Activated CD4-positive, alpha-beta T cell treated with anti-CD3 and anti-CD28 coated beads for 48 hours (primary cell): Measurements from ENCODE around the gene CCDC169.
"Not testable (repeated sequence)": the region's sequence is repeated elsewhere in the genome, so short reads cannot be mapped to it uniquely, and the experiment has no call there.

Experiments
- DNase-seq: peaks from one replicate; pipeline ENCODE4 v3.0.0-alpha.2; 2020

CCDC169 gene

DNA sequence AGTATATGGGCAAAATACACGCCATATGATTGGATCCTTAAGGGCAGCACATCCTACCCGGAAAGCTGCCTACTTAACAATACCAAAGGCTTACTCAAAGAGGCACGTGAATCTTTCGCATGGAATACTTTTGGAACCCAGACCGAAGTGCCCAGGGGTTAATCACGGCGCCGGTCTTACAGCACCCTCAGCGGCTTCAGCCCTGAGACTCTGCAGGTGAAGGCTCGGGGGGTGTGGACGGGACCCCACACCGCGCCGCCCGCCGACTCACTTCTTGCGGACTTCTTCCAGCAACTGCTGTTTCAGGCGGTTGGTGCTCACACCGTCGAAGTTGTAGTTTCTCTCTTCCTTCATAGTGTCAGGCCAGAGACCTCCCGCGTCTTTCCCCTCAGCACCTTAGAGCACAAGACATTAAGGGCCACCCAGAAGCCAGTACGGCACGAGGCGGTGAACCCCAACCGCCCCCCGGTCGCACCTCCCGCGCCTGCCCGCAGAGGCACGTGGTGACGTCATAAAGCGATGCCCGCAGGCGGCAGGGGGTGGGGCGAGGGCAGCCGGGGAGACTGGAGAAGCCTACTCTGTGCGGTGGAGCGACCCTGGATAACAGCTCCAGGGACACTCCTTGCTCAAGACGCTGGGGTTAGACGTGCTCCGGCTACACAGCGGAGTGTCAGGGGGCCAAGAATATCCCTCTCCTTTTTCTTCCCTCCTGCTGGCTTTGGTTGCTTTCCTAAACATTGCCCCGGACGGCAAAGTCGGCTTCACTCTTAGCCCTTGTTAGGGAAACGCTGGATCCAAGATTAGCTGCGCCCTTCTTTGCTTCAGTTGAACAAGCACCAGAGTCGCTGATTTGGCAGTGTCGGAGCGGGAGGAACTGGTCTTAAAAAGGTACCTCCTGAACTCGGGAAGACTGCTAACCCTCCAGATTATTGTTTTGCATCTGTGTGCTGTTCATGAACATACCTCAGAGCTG lies at the start of gene CCDC169:
Gene CCDC169 (minus strand): TSS at position 449 of the 973 bp plus-strand sequence. CDS start 95 bp downstream, at position 354.
- peak; percentile 72 for DNase-seq

DNA sequence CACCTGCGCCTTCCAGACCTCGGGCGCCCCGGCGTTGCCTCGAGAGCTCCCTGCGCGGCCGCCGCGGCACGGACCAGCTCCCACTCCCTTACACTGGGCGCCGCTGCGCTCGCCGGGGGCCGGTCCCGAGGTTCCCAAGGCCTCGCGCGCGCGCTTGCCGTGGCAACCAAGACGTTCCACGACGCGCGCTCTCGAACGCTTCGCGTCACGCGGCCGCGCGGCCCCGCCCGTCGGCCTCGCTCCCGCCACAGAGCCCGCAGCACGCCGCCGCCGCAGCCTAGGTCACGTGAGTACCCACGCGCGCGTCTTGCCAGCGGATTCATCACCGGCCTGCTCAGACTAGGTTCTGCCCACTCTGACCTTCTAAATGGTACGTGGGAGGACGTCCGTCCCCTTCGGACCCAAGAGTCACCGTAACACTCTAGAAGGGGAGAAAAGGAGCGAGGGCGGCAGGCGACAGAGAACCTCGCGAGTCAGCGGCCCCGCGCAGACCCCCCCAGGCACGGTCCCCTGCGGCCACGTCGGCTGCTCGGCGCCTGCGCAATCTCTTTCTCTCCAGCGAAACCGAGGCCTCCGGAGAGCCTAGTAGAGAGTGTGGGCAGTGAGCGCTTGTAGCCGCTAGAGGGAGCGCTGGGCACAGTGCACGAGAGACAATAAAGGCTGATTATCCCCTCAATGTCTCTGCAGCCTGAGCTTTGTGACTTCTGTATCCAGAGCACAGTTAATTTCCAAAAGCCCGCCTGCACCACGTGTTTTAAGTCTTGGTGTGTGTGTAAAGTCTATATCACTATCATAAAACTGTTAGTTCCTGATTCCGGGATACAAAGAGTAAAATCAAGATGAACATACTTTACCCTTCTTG lies 48.8 kb upstream of the CCDC169 start, which contains the start of gene SPART:
Gene SPART (minus strand): TSS at position 173 of the 862 bp plus-strand sequence. CDS start 10,564 bp downstream, outside the sequence.
- peak; percentile 90 for DNase-seq

DNA sequence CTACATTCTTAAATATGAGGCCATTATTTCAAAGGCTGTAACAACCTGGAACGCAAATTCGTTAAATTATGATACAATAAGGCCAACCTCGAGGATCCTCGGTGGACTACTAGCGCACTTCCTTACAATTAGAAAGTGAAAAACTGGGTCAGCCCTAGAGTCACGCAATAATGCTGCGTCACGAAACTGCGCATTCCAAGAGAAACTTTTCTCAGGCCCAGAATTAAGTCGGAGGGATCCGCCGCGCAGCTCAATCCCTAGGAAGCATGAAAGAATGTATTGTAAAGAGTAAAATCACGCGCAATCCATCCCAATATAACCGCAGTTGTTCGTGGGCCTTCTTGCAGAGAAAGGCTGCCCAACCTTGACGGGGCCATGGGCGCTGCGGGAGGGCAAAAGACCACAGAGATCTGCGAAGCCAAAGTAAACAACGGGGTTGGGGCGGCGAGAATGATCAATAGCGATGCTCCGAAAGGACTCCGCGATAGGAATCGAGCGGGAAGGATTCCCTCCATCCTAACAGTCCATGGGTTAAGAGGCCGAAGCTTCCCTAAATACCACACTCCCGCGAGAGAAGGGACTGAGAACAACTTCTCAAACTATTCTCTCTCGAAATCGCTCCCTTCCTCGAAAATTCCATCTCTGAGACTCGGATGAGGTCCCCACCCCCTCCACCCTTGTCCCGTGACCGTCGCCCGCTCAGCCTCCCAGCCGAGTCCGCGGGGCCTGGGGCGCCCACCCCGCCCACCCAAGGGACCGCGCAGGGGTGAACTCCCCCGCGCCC lies 48.0 kb upstream of the CCDC169 start:
- DNase-seq, result peak; percentile 40

GRCh38 chr13:36344886-36345437 lies 47.3 kb upstream of the CCDC169 start:
- peak; percentile 4 for DNase-seq

GRCh38 chr13:36344173-36344572 lies 46.6 kb upstream of the CCDC169 start:
- DNase-seq, result no peak

GRCh38 chr13:36343766-36344165 lies 46.2 kb upstream of the CCDC169 start:
- no peak for DNase-seq

DNA sequence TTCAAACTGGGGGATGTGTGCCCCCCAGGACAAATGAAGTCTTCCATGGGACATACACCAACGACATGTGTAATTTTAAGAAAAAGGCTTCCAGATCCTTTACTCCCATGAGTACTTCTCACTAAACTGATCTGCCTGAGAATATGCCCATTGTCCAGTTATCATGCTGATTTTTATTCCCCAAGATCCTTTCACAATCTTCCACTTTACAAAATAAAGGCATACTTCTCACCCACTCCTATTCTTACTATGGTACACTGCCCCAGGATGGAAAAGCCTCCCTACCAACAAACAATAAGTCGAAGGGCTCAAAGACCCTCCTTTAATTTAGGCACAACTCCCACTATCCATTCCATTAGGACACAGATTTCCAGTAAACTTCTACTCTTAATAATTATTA lies 45.1 kb upstream of the CCDC169 start:
- DNase-seq, result no peak

- no peak for DNase-seq
These were observed 44.1 kb upstream of the CCDC169 start for GRCh38 chr13:36341718-36342117.

GRCh38 chr13:36339600-36340155 lies 42.1 kb upstream of the CCDC169 start:
- no peak for DNase-seq

DNA sequence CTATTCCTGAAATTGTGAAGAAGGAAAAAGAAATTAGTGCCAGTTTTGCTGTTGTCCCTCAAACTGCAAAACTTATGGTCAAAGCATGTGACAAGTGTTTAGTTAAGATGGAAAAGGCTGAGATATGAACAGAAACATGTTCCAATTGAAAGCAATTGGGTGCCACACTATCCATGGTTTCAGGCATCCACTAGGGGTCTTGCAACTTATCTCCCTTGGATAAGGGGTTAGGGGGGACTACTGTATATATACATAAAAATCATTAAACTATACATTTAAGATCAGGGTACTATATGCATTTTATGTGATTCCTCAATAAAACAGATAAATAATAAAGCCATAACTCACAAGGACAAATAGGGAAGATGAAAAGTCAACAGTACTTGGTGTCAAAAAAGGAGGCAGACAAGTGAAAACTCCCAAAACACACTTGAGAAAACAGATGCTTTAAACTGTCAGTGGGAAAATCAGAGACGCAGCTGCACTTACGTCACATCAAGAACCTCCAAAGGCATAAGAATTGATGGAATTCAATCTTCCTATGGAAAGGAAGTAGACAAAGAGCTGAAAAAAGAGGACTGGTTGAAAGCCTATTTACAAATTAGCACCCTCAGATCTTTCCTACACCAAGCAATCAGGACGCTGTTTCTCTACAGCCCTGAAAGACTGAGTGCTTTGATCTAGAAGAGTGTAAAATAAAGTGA lies 40.5 kb upstream of the CCDC169 start:
- DNase-seq, result no peak

DNA sequence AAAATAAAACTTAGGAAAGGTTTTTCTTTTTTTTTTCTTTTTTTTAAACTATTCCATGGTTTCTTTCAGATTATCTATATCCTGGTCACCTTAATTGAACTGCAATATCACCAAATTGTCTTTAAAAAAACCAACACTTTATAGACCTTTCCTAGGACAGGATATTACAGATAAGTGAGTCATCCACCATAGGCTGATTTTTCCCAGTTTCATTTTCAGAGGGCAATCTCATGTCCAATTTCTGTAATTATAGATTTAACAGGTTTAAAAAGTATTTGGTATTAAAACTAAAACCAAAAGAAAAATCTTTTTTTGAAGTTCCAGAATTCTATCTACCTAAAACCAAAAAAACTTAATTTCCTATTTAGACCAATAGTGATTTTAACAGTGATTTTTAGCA lies 35.4 kb upstream of the CCDC169 start:
- no peak for DNase-seq

DNA sequence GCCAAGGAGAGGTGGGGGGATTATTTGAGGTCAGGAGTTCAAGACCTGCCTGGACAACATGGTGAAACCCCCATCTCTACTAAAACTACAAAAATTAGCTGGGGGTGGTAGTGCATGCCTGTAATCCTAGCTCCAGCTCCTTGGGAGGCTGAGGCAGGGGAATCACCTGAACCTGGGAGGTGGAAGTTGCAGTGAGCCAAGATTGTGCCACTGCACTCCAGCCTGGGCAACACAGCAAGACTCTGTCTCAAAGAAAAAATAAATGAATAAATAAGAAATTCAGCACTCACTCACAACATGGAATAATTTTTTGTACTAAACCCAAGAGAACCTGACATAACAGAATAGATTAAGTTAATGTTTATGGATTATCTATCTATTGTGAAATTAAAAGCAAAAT lies 34.6 kb upstream of the CCDC169 start:
- DNase-seq, result not testable (repeated sequence)

- no peak for DNase-seq
These were observed 33.7 kb upstream of the CCDC169 start for GRCh38 chr13:36331280-36331679.

- no peak for DNase-seq
These were observed 31.7 kb upstream of the CCDC169 start for GRCh38 chr13:36329361-36329760.

- DNase-seq, result no peak
These were observed 31.2 kb upstream of the CCDC169 start for GRCh38 chr13:36328821-36329220.

GRCh38 chr13:36325912-36326311 lies 28.3 kb upstream of the CCDC169 start:
- DNase-seq, result no peak

- not testable (repeated sequence) for DNase-seq
These were observed 27.3 kb upstream of the CCDC169 start for GRCh38 chr13:36324881-36325280.

DNA sequence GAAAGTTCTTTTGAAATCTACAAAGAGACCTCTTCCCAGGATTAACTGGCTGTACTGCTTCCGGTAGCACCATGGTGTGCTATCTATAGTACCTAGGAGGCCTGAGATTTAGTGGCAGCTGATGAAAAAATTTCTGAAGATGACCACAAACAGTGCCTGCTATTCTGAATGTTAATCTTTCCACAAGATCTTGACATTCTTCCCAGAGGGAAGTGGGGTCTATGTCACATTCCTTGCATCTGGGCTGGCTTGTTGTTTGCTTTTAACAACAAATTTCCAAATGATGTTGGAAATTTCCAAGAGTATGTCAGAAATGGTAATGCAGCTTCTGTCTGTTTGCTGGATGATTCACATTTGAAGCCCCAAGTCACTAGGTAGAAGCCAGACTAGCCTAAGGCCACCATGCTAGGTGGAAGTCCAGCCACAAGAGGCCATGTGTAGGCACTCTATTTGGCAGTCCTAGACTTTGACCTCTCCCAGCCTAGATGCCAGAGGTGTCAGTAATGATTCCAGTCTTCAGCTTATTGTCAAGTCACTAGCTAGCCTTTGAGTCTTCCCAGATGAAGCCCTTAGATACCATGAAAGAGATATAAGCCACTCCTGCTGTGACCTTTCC lies 26.4 kb upstream of the CCDC169 start:
- no peak for DNase-seq

DNA sequence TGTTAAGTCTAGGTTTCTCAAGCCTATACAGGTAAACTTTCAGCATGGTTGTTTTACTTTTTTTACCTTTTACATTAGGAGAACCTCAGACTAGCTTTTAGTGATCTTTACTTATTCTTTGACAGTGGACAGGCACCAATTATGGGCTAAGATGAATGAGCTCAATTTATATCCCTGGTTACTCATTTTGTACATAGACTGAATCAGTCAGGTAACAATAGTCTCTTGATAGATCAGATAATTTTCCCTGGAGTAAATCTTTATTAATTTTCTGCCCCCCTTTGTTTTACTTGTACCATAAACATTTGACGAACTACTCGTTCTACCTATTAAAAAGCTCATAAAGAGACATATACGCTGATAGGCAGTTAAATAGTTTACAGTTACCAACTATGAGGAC lies 25.8 kb upstream of the CCDC169 start:
- no peak for DNase-seq

- DNase-seq, result not testable (repeated sequence)
These were observed 22.2 kb upstream of the CCDC169 start for GRCh38 chr13:36319793-36320192.
